Ishikawa (cell line): ENCODE measurements around the gene CALM3.

Experiments used
- CREB1 ChIP-seq: IDR thresholded peaks from 2 replicates; pipeline ENCODE4 v1.6.1; 2012; ENCODE audit warnings: low read depth
- MAX ChIP-seq: IDR thresholded peaks from 2 replicates; pipeline ENCODE4 v1.6.1; 2012
- REST ChIP-seq: IDR thresholded peaks from 2 replicates; pipeline ENCODE4 v1.6.1; 2012; ENCODE audit warnings: low read depth, mild to moderate bottlenecking
- TAF1 ChIP-seq: IDR thresholded peaks from 2 replicates; pipeline ENCODE4 v1.6.1; 2012; ENCODE audit warnings: low read depth, mild to moderate bottlenecking
- TCF12 ChIP-seq: IDR thresholded peaks from 2 replicates; pipeline ENCODE4 v1.6.1; 2012; ENCODE audit warnings: low read depth
- USF1 ChIP-seq: IDR thresholded peaks from 2 replicates; pipeline ENCODE4 v1.6.1; 2012
- ZBTB7A ChIP-seq: IDR thresholded peaks from 2 replicates; pipeline ENCODE4 v1.6.1; 2012; ENCODE audit warnings: low read depth

DNA sequence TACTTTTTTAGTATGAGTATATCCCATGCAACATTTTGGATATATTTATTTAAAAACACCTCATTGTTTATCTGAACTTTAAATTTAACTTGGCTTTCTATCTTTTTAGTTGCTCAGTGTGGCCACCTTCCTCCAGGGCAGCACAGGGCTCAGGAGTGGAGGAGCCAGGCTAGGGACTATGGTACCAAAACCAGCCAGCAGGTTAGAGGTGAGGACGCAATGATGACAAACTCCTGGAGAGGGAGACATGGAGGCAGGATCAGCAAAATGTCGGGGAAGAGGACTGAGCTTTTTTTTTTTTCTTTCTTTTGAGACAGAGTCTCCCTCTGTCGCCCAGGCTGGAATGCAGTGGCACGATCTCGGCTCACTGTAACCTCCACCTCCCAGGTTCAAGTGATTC, 29.6 kb upstream of the CALM3 start:
- no peak for TF ChIP-seq TAF1
- TF ChIP-seq ZBTB7A: no peak
- TF ChIP-seq MAX: no peak
- TF ChIP-seq TCF12: no peak
- TF ChIP-seq USF1: no peak
- TF ChIP-seq CREB1: no peak
- TF ChIP-seq REST: no peak
